ENCODE data around the gene REG1B. TPM values are rescaled to one million over a fixed set of nuclear protein-coding genes. Genes with fewer than 3 reads are reported as not detected.

The REG1B gene
- not detected in 2 replicates for total RNA-seq

DNA sequence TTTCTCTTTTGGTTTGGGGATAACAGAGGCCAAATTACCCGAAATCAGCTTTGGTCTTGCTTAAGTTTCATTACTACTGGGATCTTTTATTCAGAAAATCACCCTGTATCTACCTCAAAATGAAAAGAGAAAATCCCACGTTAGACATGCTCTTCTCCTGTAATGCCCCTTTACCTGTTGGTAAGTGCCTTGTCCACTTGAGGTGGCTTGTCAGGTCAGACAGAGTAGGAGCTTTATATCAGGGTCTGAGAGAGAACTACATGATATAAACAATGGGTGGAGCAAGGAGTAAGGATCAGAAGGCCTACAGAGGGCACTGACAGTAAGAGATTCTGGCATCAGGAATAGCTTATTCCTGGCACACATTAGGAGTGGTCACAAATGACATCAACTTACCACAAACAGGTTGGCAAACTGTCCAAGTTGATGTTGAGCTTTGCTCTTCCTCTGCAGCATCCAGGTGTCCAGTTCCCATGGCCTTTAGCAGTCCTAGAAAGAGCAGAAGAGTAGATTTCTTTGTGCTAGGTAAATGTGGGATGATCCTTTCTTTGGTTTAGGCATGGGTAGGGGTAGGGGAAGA lies at the start of gene REG1B:
Gene REG1B, minus strand, starts transcription at position 209 of the 580 bp plus-strand sequence. CDS start 381 bp downstream, outside the sequence.
- no peak within 1 kb of the TSS for H3K4me3 ChIP-seq (ENCODE audit: low read depth, low read length)
- no peak for TF ChIP-seq CTCF (IDR thresholded peaks at IDR 0.05; ENCODE audit: insufficient read depth, low read depth, low read length)
- DNase-seq (ENCODE audit: low read depth): no peak

- no peak for DNase-seq (ENCODE audit: low read depth)
- no peak overlapping the region for H3K4me3 ChIP-seq (ENCODE audit: low read depth, low read length)
- no peak for TF ChIP-seq CTCF (IDR thresholded peaks at IDR 0.05; ENCODE audit: insufficient read depth, low read depth, low read length)
These were observed 43.9 kb upstream of the REG1B start for GRCh38 chr2:79131687-79132086.

- TF ChIP-seq CTCF (IDR thresholded peaks at IDR 0.05; ENCODE audit: insufficient read depth, low read depth, low read length): no peak
- DNase-seq (ENCODE audit: low read depth): no peak
- no peak overlapping the region for H3K4me3 ChIP-seq (ENCODE audit: low read depth, low read length)
These were observed 42.0 kb upstream of the REG1B start for GRCh38 chr2:79129804-79130203.

GRCh38 chr2:79129260-79129659 lies 41.5 kb upstream of the REG1B start:
- no peak for TF ChIP-seq CTCF (IDR thresholded peaks at IDR 0.05; ENCODE audit: insufficient read depth, low read depth, low read length)
- no peak for DNase-seq (ENCODE audit: low read depth)
- no peak overlapping the region for H3K4me3 ChIP-seq (ENCODE audit: low read depth, low read length)

- no peak overlapping the region for H3K4me3 ChIP-seq (ENCODE audit: low read depth, low read length)
- no peak for DNase-seq (ENCODE audit: low read depth)
- no peak for TF ChIP-seq CTCF (IDR thresholded peaks at IDR 0.05; ENCODE audit: insufficient read depth, low read depth, low read length)
These were observed 40.6 kb upstream of the REG1B start for GRCh38 chr2:79128406-79128805.

DNA sequence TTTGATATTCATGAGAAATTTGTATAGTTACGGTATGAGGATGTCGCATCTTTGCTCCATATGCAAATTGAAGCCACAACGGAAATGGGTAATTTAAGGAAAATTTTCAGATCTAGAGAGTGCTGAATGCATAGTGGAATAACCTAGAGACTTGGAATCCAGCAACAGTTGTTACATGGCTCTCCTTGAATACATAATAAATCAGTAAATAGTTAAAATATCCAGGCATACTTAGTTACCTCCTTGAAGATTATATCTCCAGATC lies 37.9 kb upstream of the REG1B start:
- no peak for DNase-seq (ENCODE audit: low read depth)
- TF ChIP-seq CTCF (IDR thresholded peaks at IDR 0.05; ENCODE audit: insufficient read depth, low read depth, low read length): no peak
- H3K4me3 ChIP-seq (ENCODE audit: low read depth, low read length): no peak overlapping the region

All from fibroblast of villous mesenchyme (primary cell).